GM08714 (cell line): ENCODE data around the gene ZDHHC11.
"Not testable (repeated sequence)": the region's sequence is repeated elsewhere in the genome, so short reads cannot be mapped to it uniquely, and the experiment has no call there.

Experiments
- H3K4me3 ChIP-seq: fragments of 200-500 bp; sonication (Bioruptor generic); 2 replicates; pipeline ENCODE4 v1.5.1; 2014; ENCODE audit warnings: mild to moderate bottlenecking, low read length, inconsistent platforms
- ZNF274 ChIP-seq: IDR thresholded peaks from 2 replicates; pipeline ENCODE4 v1.6.1; 2012; ENCODE audit warnings: mild to moderate bottlenecking, low read depth, low read length

The ZDHHC11 gene

GRCh38 chr5:757931-758697 is 92.7 kb downstream of the ZDHHC11 start:
- TF ChIP-seq ZNF274 = no peak
- H3K4me3 ChIP-seq = no peak overlapping the region

GRCh38 chr5:757346-757930 is 93.3 kb downstream of the ZDHHC11 start:
- TF ChIP-seq ZNF274 = no peak
- H3K4me3 ChIP-seq = no peak overlapping the region

- no peak overlapping the region for H3K4me3 ChIP-seq
- TF ChIP-seq ZNF274 = no peak
Observed at GRCh38 chr5:756865-757345, 93.9 kb downstream of the ZDHHC11 start.

GRCh38 chr5:756171-756570 is 94.6 kb downstream of the ZDHHC11 start:
- TF ChIP-seq ZNF274 = no peak
- no peak overlapping the region for H3K4me3 ChIP-seq

- not testable (repeated sequence) for H3K4me3 ChIP-seq
Observed at GRCh38 chr5:754143-754632, 96.6 kb downstream of the ZDHHC11 start.

- H3K4me3 ChIP-seq = not testable (repeated sequence)
Observed at GRCh38 chr5:753567-754142, 97.1 kb downstream of the ZDHHC11 start.

- H3K4me3 ChIP-seq = not testable (repeated sequence)
Observed at GRCh38 chr5:752532-753115, 98.2 kb downstream of the ZDHHC11 start.

- not testable (repeated sequence) for H3K4me3 ChIP-seq
Observed at GRCh38 chr5:751992-752391, 98.8 kb downstream of the ZDHHC11 start.

GRCh38 chr5:751496-751895 is 99.3 kb downstream of the ZDHHC11 start:
- TF ChIP-seq ZNF274 = no peak
- no peak overlapping the region for H3K4me3 ChIP-seq

GRCh38 chr5:750226-750625 is 100.6 kb downstream of the ZDHHC11 start:
- not testable (repeated sequence) for H3K4me3 ChIP-seq

- H3K4me3 ChIP-seq = no peak overlapping the region
- TF ChIP-seq ZNF274 = no peak
Observed at GRCh38 chr5:749101-749670, 101.6 kb downstream of the ZDHHC11 start.

GRCh38 chr5:748011-748980 is 102.5 kb downstream of the ZDHHC11 start:
- not testable (repeated sequence) for H3K4me3 ChIP-seq

GRCh38 chr5:747303-747844 is 103.4 kb downstream of the ZDHHC11 start:
- not testable (repeated sequence) for H3K4me3 ChIP-seq
